Inflammatory macrophage treated with lipopolysaccharide for 1 hour (primary cell): ENCODE data around the gene COL23A1.

Experiments
- DNase-seq, 2 donors: peaks; one replicate each; pipeline ENCODE4 v3.0.0-alpha.2; 2020 to 2022

COL23A1 gene

DNA sequence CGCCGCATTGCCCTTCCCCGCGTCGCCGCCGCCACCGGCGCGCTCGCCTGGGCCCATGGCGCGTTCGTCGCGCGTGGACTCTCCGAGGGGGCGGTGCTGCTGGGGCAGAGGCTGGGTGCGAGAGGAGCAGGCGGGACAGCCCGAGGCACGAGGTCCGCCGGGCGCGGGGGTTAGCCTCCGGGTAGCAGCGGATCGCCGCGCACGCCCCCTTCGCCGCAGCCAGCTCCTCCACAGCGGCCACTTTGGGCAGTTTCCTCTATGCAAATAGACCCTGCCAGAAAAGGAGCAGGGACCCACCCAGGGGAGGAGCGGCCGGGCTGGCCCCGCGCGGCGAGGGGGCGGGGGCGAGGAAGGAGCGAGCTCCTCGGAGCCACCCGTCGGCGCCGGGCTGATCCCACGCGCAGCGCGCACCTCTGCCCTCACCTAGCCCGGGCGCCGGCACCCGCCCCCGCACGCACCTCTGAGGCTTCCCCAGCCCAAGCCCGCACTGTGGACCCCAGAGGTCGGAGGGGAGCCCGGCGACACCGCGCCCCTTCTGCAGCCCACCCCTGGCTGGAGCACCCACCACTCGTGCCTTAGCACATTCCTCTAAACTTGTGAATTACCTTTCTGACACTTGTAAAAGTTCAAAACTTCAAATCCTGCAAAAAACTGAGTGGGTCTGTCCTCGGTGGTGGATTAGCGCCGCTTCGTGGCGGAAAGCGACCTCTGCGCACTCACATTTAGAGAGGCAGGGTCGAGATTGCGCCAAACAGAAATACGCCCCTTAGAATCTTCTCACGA is at the start of gene COL23A1:
Gene COL23A1, minus strand, starts transcription at position 253 of the 783 bp plus-strand sequence.
- DNase-seq, result peak; percentile 60

GRCh38 chr5:178637356-178638074 is 47.3 kb upstream of the COL23A1 start:
- no peak for DNase-seq

GRCh38 chr5:178632285-178632684 is 42.1 kb upstream of the COL23A1 start:
- DNase-seq, result no peak

DNA sequence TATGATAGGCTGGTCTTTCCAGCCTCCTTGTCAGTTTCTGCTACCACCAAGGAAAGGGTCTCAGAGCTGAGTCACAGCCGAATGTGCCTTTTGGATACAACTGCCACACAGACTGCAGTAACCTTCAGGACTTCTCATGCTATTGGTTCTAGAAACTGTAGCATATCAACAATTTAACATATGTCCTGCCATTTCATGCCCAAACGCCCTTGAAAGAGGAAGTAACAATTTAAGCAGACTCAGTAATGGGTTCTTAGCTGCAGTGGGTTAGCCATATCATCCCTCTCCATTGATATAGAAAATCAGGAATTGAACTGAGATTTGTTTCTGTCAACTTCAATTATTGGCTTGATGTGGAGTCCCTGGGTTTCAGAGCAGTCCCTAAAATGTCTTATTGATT is 40.8 kb upstream of the COL23A1 start:
- no peak for DNase-seq

GRCh38 chr5:178630475-178630930 is 40.3 kb upstream of the COL23A1 start:
- no peak for DNase-seq

- DNase-seq, result no peak
Measured at GRCh38 chr5:178627259-178627598, 37.0 kb upstream of the COL23A1 start.

DNA sequence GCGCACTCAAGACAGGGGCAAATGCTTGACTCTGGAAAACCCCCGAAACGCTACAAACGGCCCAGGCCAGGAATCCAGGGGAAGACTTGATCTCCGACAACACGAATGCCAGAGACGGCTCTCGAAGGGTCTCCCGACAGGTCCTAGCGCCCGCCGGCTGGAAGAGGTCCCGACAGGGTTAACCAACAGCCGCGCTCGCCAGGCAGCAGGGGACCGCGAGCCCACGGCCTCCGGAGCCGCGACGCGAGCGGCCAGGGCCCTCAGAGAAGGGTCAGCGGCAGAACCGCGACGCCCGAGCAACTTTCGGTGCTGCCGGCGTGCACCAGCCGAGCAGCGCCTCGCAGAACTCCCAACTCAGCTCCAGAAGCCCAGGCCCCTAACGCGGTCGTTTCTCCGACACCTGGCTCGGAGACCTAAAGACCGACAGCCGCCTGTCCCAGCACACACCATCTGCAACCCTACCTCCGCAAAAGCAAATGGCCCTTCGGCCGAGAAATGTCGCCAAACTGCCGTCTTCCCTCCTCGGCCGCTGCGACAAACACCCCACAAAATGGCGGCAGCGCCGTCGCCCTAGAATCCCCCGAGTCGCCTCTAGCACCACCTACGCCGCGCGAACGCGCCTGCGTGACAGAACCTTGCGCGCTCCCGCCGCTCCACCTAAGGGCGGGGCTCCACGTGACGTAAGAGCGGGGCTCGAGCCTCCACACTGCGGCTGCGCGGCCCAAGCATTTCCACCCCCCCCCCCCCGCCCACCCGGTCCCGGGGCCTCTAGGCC is 36.5 kb upstream of the COL23A1 start, which contains the start of gene CLK4:
Gene CLK4, minus strand, starts transcription at position 567 of the 775 bp plus-strand sequence. CDS start 3,634 bp downstream, outside the sequence.
- DNase-seq, result peak; percentile 94 to 99

GRCh38 chr5:178625679-178626483 is 35.7 kb upstream of the COL23A1 start:
- peak; percentile 28 to 30 for DNase-seq

- no peak for DNase-seq
Measured at GRCh38 chr5:178624631-178625546, 34.7 kb upstream of the COL23A1 start.

DNA sequence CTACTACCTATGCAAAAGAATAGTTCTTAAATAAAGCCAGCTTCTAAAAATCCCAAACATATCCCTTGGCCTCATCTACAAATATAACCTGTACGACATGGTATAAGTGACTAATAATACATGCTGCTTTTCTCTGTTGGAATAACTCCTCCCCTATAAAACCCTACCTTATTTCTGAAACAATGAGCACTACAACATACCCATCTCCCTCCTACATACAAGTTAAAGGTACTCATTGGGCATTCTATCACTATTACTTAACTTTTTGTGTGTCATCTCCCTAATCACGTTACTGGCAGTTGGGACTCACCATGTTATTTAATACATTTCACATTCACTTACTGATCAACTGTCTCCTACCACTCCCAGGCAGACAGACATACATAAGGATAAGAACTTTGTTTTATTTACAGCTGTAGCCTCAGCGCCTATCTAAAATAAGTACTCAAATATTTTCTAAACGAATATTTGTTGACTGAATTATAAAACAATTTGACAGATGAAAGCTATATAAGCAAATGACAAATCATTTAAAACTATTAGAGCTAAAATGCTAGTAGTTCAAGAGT is 32.6 kb upstream of the COL23A1 start:
- no peak for DNase-seq

DNA sequence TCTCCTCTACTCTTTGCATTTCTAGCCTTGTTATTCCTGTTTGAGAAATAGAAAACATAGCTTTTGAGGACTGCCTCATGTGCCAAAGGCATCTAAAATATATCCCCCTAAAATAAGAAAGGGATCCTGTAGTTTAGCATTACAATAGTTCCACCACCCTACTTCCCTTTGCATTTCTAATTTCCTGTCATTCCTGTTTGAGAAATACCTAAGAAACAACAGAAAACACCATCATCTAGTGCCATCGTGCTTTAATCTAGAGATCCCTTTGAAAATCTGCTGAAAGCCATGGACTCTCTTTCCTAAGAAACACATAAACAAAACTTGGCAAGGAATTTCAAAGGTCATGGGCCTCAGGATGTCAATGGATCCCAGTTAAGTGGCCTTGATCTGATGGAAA is 29.2 kb upstream of the COL23A1 start:
- DNase-seq, result no peak

DNA sequence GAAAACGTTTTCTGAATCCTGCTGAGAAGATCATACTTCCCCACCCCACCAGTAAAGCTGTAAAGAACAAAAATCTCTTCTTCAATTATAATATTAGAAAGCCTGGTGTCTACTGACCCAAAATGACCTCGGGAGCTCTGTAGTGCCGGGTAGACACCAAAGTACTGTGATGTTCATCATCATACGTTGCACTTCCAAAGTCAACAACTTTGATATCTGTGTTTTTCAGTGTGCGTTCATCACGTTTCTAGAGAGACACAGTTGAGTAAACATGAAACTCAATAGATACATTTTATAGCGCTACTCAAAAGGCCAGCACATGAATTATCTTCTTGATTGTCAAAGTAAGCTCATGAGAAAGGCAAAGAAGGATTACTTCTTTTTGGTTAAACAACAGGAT is 22.1 kb upstream of the COL23A1 start:
- DNase-seq, result no peak

DNA sequence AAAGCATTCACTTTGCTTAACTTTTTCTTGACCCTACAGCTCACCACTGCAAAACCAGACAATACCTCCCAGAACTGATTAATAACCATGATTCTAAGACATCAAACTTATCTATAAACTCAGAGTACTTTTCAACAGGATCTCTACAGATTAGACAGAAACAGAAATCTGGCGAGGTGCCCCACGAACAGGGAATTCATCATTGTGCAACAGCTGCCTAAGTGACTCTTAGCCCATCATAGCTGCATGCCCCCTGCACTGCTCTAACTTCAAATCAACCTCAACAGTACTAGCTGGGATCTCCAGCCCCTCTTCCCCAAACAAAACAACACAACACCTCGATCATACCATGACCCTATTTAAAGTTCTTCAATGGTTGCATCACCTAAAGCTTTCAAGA is 16.1 kb upstream of the COL23A1 start:
- DNase-seq, result no peak

DNA sequence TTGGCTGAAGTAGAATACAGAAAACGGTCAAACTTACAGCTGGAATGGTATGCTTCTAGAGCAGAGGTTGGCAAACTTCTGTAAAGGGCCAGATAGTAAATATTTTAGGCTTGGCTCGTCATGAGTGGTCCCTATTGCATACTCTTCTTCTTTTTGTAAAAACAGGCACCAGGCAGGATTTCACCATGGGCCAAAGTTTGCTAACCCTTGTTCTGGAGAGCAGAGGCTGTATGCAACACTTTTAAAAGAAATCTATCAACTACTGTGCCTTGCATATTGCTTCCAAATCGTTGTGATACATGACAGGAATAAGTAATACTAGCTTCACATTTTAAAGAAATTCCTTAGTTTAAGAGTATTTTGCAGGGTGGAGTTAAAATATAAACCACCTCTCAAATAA is 15.6 kb upstream of the COL23A1 start:
- no peak for DNase-seq

- no peak for DNase-seq
Measured at GRCh38 chr5:178602752-178603151, 12.6 kb upstream of the COL23A1 start.

GRCh38 chr5:178595750-178596149 is 5.6 kb upstream of the COL23A1 start:
- DNase-seq, result no peak

DNA sequence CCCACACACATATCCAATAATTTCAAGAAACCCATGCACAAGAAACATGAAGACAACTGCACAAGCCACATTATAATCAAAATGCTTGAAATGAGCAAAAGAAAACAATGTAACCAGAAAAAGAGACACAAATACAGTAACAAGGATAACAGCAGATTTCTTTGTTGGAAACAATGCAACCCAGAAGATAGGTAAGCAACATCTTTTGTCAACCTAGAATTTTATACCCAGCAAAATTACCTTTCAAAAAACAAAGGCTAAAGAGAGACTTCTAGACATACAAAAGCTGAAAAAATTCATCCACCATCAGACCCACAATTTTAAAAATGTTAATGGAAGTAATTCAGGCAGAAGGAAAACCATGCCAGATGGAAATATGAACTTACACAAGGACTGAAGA is 5.0 kb upstream of the COL23A1 start:
- DNase-seq, result no peak

- no peak for DNase-seq
Measured at GRCh38 chr5:178590924-178591423, 781 bp upstream of the COL23A1 start.

DNA sequence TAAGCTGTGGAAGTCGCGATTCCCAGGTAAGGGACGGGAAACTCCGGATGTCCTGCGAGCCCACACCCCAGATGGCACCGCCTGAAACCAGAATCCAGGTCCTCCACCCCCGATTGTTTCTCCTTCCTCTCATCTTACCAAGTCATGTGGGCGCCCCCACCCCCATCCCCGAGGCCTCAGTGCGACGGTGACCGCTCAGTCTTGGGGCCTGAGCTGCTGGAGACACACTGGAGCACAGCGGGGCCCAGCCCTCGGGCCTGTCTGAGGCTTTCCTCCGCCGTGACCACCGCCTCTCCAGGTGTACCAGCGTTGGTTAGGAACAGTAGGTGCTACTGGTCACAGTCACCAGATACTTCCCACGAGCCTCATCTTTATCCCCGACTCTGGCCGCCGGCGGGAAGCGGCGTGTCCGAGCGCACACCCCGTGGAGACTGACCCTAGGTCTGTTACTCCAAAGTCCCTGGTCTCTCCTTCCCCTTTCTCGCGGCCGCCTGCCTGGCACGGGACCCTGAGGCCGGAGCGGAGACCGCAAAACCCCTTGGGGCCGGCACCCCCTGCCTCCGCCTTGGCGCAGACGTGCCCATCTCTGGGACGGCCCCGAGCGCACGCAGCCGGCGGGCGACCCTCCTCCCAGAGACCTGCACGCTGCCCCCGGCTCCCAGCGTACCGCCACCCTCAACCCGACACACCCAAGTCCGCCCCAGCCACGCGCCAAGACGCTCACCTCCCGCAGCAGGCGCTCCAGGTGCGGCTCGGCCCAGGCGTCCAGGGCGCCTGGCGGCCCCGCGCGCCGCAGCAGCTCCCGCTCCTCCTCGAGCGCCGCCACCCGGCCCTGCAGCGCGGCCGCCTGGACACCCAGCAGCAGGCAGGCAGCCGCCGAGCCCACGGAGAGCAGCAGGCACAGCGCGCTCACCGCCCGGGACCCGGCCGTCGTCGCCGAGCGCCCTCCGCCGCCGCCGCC is 733 bp downstream of the COL23A1 start:
- peak; percentile 27 to 41 for DNase-seq

DNA sequence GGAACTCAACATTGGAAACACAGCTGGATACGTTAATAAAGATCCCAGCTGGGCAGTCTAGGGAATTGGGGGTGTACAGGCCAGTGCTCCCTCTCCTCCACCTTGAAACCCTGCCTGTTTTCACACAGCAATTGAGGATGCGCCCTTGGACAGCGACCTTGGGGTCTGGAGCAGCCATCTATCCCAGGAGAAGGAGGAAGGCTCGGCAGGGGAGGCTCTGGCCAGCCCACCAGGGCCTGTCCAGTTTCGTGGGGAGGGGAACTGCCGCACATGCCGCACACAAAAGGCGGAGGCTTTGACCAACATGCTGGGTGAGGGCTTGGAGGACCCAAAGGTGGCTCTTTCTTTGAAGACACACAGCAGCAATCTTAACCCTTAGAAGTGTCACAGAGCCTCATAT is 1.4 kb downstream of the COL23A1 start:
- no peak for DNase-seq
